WERI-Rb-1 (cell line): ENCODE data around the gene CCDC187.

Experiments used
- DNase-seq: peaks from one replicate; pipeline ENCODE4 v3.0.0-alpha.2; 2020
- H3K27ac ChIP-seq: fragments of 250-450 bp; sonication (Bioruptor Pico); 2 replicates; pipeline ENCODE4 v1.5.1; 2020; ENCODE audit warnings: mild to moderate bottlenecking, moderate library complexity
- H3K27me3 ChIP-seq: fragments of 250-450 bp; sonication (Bioruptor Pico); 2 replicates; pipeline ENCODE4 v1.5.1; 2021; ENCODE audit warnings: mild to moderate bottlenecking, low read depth, moderate library complexity; ENCODE audit not compliant: insufficient read depth, severe bottlenecking
- H3K36me3 ChIP-seq: fragments of 250-450 bp; sonication (Bioruptor Pico); 2 replicates; pipeline ENCODE4 v1.5.1; 2020; ENCODE audit warnings: mild to moderate bottlenecking, moderate library complexity
- H3K4me3 ChIP-seq: 2 replicates; pipeline ENCODE4 v1.5.1; 2011; ENCODE audit warnings: low read depth, mild to moderate bottlenecking, control low read depth, low read length
- H3K9me3 ChIP-seq: fragments of 250-450 bp; sonication (Bioruptor Pico); 2 replicates; pipeline ENCODE4 v1.5.1; 2021; ENCODE audit warnings: mild to moderate bottlenecking, moderate library complexity; ENCODE audit not compliant: severe bottlenecking
- TF ChIP-seq, protein P1 (sequence below): IDR thresholded peaks from 2 replicates; pipeline ENCODE4 v1.5.1; 2011; ENCODE audit warnings: low read depth, mild to moderate bottlenecking, control low read depth, inconsistent platforms, low read length

The CCDC187 gene

GRCh38 chr9:136273921-136274785 is 29.7 kb downstream of the CCDC187 start:
- TF ChIP-seq, protein P1, sequence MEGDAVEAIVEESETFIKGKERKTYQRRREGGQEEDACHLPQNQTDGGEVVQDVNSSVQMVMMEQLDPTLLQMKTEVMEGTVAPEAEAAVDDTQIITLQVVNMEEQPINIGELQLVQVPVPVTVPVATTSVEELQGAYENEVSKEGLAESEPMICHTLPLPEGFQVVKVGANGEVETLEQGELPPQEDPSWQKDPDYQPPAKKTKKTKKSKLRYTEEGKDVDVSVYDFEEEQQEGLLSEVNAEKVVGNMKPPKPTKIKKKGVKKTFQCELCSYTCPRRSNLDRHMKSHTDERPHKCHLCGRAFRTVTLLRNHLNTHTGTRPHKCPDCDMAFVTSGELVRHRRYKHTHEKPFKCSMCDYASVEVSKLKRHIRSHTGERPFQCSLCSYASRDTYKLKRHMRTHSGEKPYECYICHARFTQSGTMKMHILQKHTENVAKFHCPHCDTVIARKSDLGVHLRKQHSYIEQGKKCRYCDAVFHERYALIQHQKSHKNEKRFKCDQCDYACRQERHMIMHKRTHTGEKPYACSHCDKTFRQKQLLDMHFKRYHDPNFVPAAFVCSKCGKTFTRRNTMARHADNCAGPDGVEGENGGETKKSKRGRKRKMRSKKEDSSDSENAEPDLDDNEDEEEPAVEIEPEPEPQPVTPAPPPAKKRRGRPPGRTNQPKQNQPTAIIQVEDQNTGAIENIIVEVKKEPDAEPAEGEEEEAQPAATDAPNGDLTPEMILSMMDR: no peak
- Histone ChIP-seq H3K9me3 (no peaks in the 10 kb centered on the region), H3K36me3 (no peaks in the 10 kb centered on the region), H3K27ac (no peak overlapping the region; the same call in 1 of the 2 replicates), H3K27me3 (no peaks in the 10 kb centered on the region), H3K4me3 (no peak overlapping the region)
- no peak for DNase-seq

DNA sequence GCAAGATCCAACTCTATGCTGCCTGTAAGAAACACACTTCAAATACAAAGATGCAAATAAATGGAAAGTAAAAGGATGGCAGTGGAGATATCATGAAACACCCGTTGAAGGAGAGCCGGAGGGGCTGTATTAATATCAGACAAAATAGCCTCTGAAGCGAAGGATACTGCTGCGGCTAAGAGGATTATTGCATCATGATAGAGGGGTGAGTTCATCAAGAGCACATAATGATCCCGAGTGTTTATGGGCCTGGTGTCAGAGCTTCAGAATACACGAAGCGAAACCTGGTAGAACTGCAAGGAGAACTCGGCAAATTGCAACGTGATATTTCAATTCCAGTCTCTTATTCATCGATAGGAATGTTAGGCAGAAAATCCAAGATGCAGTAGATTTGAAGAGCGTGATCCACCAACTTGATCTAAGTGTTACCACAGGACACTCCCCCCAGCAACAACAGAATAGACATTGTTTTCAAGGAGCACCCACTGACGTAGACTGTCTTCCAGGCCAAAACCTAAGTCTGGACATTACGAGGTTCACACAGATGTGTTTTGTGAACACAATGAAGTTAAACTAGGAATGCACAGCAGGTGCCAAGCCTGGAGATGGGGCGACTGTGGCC is 30.5 kb downstream of the CCDC187 start:
- Histone ChIP-seq H3K4me3 (no peak overlapping the region), H3K27me3 (no peaks in the 10 kb centered on the region), H3K36me3 (no peaks in the 10 kb centered on the region), H3K9me3 (no peaks in the 10 kb centered on the region), H3K27ac (no peak overlapping the region; the same call in 1 of the 2 replicates)
- TF ChIP-seq, protein P1: no peak
- no peak for DNase-seq

- H3K27ac ChIP-seq: no peak overlapping the region
- H3K27me3 ChIP-seq: no peaks in the 10 kb centered on the region
- no peak overlapping the region for H3K4me3 ChIP-seq
- DNase-seq: no peak
- H3K9me3 ChIP-seq: no peaks in the 10 kb centered on the region
- TF ChIP-seq, protein P1: no peak
- no peaks in the 10 kb centered on the region for H3K36me3 ChIP-seq
Observed at GRCh38 chr9:136270173-136270705, 33.7 kb downstream of the CCDC187 start.

GRCh38 chr9:136268735-136269134 is 35.2 kb downstream of the CCDC187 start:
- Histone ChIP-seq H3K27me3 (no peaks in the 10 kb centered on the region), H3K4me3 (no peak overlapping the region), H3K27ac (peak overlapping the region; percentile 76), H3K36me3 (no peaks in the 10 kb centered on the region), H3K9me3 (no peaks in the 10 kb centered on the region)
- peak; percentile 46 for DNase-seq
- TF ChIP-seq, protein P1: no peak

DNA sequence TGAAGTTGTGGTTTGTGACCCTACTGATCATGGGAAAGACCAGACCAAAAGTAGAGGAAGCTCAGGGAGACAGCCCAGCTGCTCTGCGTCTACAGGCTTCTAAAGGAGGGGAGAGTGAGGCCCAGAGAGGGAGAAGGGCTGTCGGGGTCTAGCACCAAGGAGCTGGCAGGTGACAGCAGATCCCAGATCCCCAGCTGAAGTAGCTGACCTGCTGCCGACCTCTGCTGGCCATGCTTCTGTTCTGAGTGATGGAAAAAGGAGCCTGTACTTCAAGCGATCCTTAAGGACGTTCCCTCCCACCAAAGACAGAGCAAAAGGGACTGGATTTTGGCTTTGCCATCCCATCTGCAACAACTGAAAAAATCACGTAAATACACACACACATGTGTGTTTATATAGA is 35.6 kb downstream of the CCDC187 start:
- H3K36me3 ChIP-seq: no peaks in the 10 kb centered on the region
- H3K9me3 ChIP-seq: no peaks in the 10 kb centered on the region
- H3K27ac ChIP-seq: peak overlapping the region; percentile 76
- peak; percentile 86 for DNase-seq
- TF ChIP-seq, protein P1: peak; percentile 75
- no peaks in the 10 kb centered on the region for H3K27me3 ChIP-seq
- H3K4me3 ChIP-seq: no peak overlapping the region
